Measurements from ENCODE around the gene IER3IP1.

- TF ChIP-seq CTCF (IDR thresholded peaks at IDR 0.05; ENCODE audit: insufficient read depth, low read length, poor library complexity, severe bottlenecking) (no peak), EZH2phosphoT487 (conservative IDR thresholded peaks at IDR 0.05; ENCODE audit: low read length) (no peak)
Observed at GRCh38 chr18:47151439-47151838, 24.7 kb downstream of the IER3IP1 start.
